Right lobe of liver (tissue), 4 donors: ENCODE data around the gene GFOD1.

Experiments
- CTCF ChIP-seq, 4 donors: fragments of 200-600 bp in 3 of 4; fragments of 450-650 bp in 1 of 4; IDR thresholded peaks; one replicate each; pipeline versions ENCODE4 v1.5.1 to v1.8.0; 2016 to 2022; ENCODE audit warnings: antibody characterized with exemption in 4 of 4, mild to moderate bottlenecking in 2 of 4
- POLR2A ChIP-seq: fragments of 450-650 bp; IDR thresholded peaks from one replicate; pipeline ENCODE4 v1.6.1; 2017; ENCODE audit warnings: antibody characterized with exemption, mild to moderate bottlenecking
- donor health status: DM: no; HTN: no; CAD: no.
- donor health status: DM: no; HTN: no; CAD: no.
- donor health status: DM: no; HTN: yes; CAD: no.

- no peak for TF ChIP-seq CTCF (IDR thresholded peaks at IDR 0.05)
- TF ChIP-seq POLR2A: no peak
Measured at GRCh38 chr6:13308332-13308731, 179.1 kb downstream of the GFOD1 start.
